ENCODE results near the gene IGSF23.
"Not testable (repeated sequence)": the region's sequence is repeated elsewhere in the genome, so short reads cannot be mapped to it uniquely, and the experiment has no call there.

Gene IGSF23

GRCh38 chr19:44590245-44591059 lies 22.9 kb upstream of the IGSF23 start:
- Histone ChIP-seq H3K9ac (ENCODE audit: low read length) (no peak overlapping the region), H3K36me3 (ENCODE audit: control insufficient read depth, insufficient read depth, low read length, severe bottlenecking) (no peaks in the 10 kb centered on the region), H3K4me1 (ENCODE audit: control insufficient read depth, insufficient read depth, low read length) (peaks cover 14% of the 10 kb centered on the region), H3K4me3 (ENCODE audit: low read length) (no peak overlapping the region), H3K9me3 (ENCODE audit: control insufficient read depth, low read length) (no peaks in the 10 kb centered on the region), H3K27me3 (replicated peaks; ENCODE audit: control insufficient read depth, insufficient read depth, low read length) (peaks cover under 1% of the 10 kb centered on the region)
- no peak for DNase-seq (ENCODE audit: low read depth)

- H3K9me3 ChIP-seq (ENCODE audit: control insufficient read depth, low read length); H3K36me3 ChIP-seq (ENCODE audit: control insufficient read depth, insufficient read depth, low read length, severe bottlenecking); H3K9ac ChIP-seq (ENCODE audit: low read length); H3K27me3 ChIP-seq (replicated peaks; ENCODE audit: control insufficient read depth, insufficient read depth, low read length); H3K4me3 ChIP-seq (ENCODE audit: low read length); DNase-seq (ENCODE audit: low read depth): not testable (repeated sequence)
- H3K4me1 ChIP-seq (ENCODE audit: control insufficient read depth, insufficient read depth, low read length) = peaks cover 14% of the 10 kb centered on the region
Measured at GRCh38 chr19:44591340-44591993, 21.9 kb upstream of the IGSF23 start.

- Histone ChIP-seq H3K9me3 (ENCODE audit: control insufficient read depth, low read length) (no peaks in the 10 kb centered on the region), H3K4me3 (ENCODE audit: low read length) (no peak overlapping the region), H3K27me3 (replicated peaks; ENCODE audit: control insufficient read depth, insufficient read depth, low read length) (peaks cover 11% of the 10 kb centered on the region), H3K9ac (ENCODE audit: low read length) (no peak overlapping the region), H3K4me1 (ENCODE audit: control insufficient read depth, insufficient read depth, low read length) (peaks cover 14% of the 10 kb centered on the region), H3K36me3 (ENCODE audit: control insufficient read depth, insufficient read depth, low read length, severe bottlenecking) (no peaks in the 10 kb centered on the region)
- no peak for DNase-seq (ENCODE audit: low read depth)
Measured at GRCh38 chr19:44592451-44592890, 20.9 kb upstream of the IGSF23 start.

GRCh38 chr19:44593294-44593693 lies 20.1 kb upstream of the IGSF23 start:
- Histone ChIP-seq H3K9ac (ENCODE audit: low read length) (no peak overlapping the region), H3K4me3 (ENCODE audit: low read length) (no peak overlapping the region), H3K4me1 (ENCODE audit: control insufficient read depth, insufficient read depth, low read length) (peaks cover 6% of the 10 kb centered on the region), H3K27me3 (replicated peaks; ENCODE audit: control insufficient read depth, insufficient read depth, low read length) (peaks cover 11% of the 10 kb centered on the region), H3K36me3 (ENCODE audit: control insufficient read depth, insufficient read depth, low read length, severe bottlenecking) (no peaks in the 10 kb centered on the region), H3K9me3 (ENCODE audit: control insufficient read depth, low read length) (peaks cover 3% of the 10 kb centered on the region)
- DNase-seq (ENCODE audit: low read depth) = no peak

GRCh38 chr19:44593866-44594266 lies 19.5 kb upstream of the IGSF23 start:
- H3K9ac ChIP-seq (ENCODE audit: low read length); H3K4me3 ChIP-seq (ENCODE audit: low read length); H3K36me3 ChIP-seq (ENCODE audit: control insufficient read depth, insufficient read depth, low read length, severe bottlenecking); H3K9me3 ChIP-seq (ENCODE audit: control insufficient read depth, low read length); DNase-seq (ENCODE audit: low read depth); H3K4me1 ChIP-seq (ENCODE audit: control insufficient read depth, insufficient read depth, low read length): not testable (repeated sequence)
- peaks cover 14% of the 10 kb centered on the region for H3K27me3 ChIP-seq (replicated peaks; ENCODE audit: control insufficient read depth, insufficient read depth, low read length)

- Histone ChIP-seq H3K4me3 (ENCODE audit: low read length) (no peak overlapping the region), H3K27me3 (replicated peaks; ENCODE audit: control insufficient read depth, insufficient read depth, low read length) (peaks cover 22% of the 10 kb centered on the region), H3K4me1 (ENCODE audit: control insufficient read depth, insufficient read depth, low read length) (no peaks in the 10 kb centered on the region), H3K9me3 (ENCODE audit: control insufficient read depth, low read length) (peaks cover 6% of the 10 kb centered on the region), H3K36me3 (ENCODE audit: control insufficient read depth, insufficient read depth, low read length, severe bottlenecking) (no peaks in the 10 kb centered on the region), H3K9ac (ENCODE audit: low read length) (no peak overlapping the region)
- DNase-seq (ENCODE audit: low read depth) = no peak
Measured at GRCh38 chr19:44596428-44597130, 16.8 kb upstream of the IGSF23 start.

GRCh38 chr19:44597131-44597491 lies 16.3 kb upstream of the IGSF23 start:
- DNase-seq (ENCODE audit: low read depth) = no peak
- no peak overlapping the region for H3K4me3 ChIP-seq (ENCODE audit: low read length)
- no peak overlapping the region for H3K9ac ChIP-seq (ENCODE audit: low read length)
- peaks cover 6% of the 10 kb centered on the region for H3K9me3 ChIP-seq (ENCODE audit: control insufficient read depth, low read length)
- no peaks in the 10 kb centered on the region for H3K36me3 ChIP-seq (ENCODE audit: control insufficient read depth, insufficient read depth, low read length, severe bottlenecking)
- peaks cover 22% of the 10 kb centered on the region for H3K27me3 ChIP-seq (replicated peaks; ENCODE audit: control insufficient read depth, insufficient read depth, low read length)
- no peaks in the 10 kb centered on the region for H3K4me1 ChIP-seq (ENCODE audit: control insufficient read depth, insufficient read depth, low read length)

GRCh38 chr19:44598355-44598754 lies 15.0 kb upstream of the IGSF23 start:
- no peaks in the 10 kb centered on the region for H3K36me3 ChIP-seq (ENCODE audit: control insufficient read depth, insufficient read depth, low read length, severe bottlenecking)
- peaks cover 6% of the 10 kb centered on the region for H3K9me3 ChIP-seq (ENCODE audit: control insufficient read depth, low read length)
- H3K9ac ChIP-seq (ENCODE audit: low read length) = no peak overlapping the region
- no peak overlapping the region for H3K4me3 ChIP-seq (ENCODE audit: low read length)
- no peak for DNase-seq (ENCODE audit: low read depth)
- peaks cover 4% of the 10 kb centered on the region for H3K4me1 ChIP-seq (ENCODE audit: control insufficient read depth, insufficient read depth, low read length)
- peaks cover 22% of the 10 kb centered on the region for H3K27me3 ChIP-seq (replicated peaks; ENCODE audit: control insufficient read depth, insufficient read depth, low read length)

- Histone ChIP-seq H3K36me3 (ENCODE audit: control insufficient read depth, insufficient read depth, low read length, severe bottlenecking) (no peaks in the 10 kb centered on the region), H3K4me1 (ENCODE audit: control insufficient read depth, insufficient read depth, low read length) (peaks cover 7% of the 10 kb centered on the region), H3K27me3 (replicated peaks; ENCODE audit: control insufficient read depth, insufficient read depth, low read length) (peaks cover 22% of the 10 kb centered on the region), H3K9ac (ENCODE audit: low read length) (no peak overlapping the region), H3K9me3 (ENCODE audit: control insufficient read depth, low read length) (peaks cover 6% of the 10 kb centered on the region), H3K4me3 (ENCODE audit: low read length) (no peak overlapping the region)
- no peak for DNase-seq (ENCODE audit: low read depth)
Measured at GRCh38 chr19:44598880-44599279, 14.5 kb upstream of the IGSF23 start.

GRCh38 chr19:44600466-44600865 lies 12.9 kb upstream of the IGSF23 start:
- peaks cover 7% of the 10 kb centered on the region for H3K4me1 ChIP-seq (ENCODE audit: control insufficient read depth, insufficient read depth, low read length)
- peaks cover 6% of the 10 kb centered on the region for H3K9me3 ChIP-seq (ENCODE audit: control insufficient read depth, low read length)
- peaks cover 21% of the 10 kb centered on the region for H3K27me3 ChIP-seq (replicated peaks; ENCODE audit: control insufficient read depth, insufficient read depth, low read length)
- no peak overlapping the region for H3K4me3 ChIP-seq (ENCODE audit: low read length)
- H3K9ac ChIP-seq (ENCODE audit: low read length) = no peak overlapping the region
- DNase-seq (ENCODE audit: low read depth) = peak; percentile 26
- H3K36me3 ChIP-seq (ENCODE audit: control insufficient read depth, insufficient read depth, low read length, severe bottlenecking) = no peaks in the 10 kb centered on the region

GRCh38 chr19:44602081-44602480 lies 11.3 kb upstream of the IGSF23 start:
- H3K4me3 ChIP-seq (ENCODE audit: low read length) = no peak overlapping the region
- H3K9me3 ChIP-seq (ENCODE audit: control insufficient read depth, low read length) = peaks cover 6% of the 10 kb centered on the region
- H3K9ac ChIP-seq (ENCODE audit: low read length) = no peak overlapping the region
- no peak for DNase-seq (ENCODE audit: low read depth)
- peaks cover 10% of the 10 kb centered on the region for H3K27me3 ChIP-seq (replicated peaks; ENCODE audit: control insufficient read depth, insufficient read depth, low read length)
- H3K36me3 ChIP-seq (ENCODE audit: control insufficient read depth, insufficient read depth, low read length, severe bottlenecking) = no peaks in the 10 kb centered on the region
- peaks cover 7% of the 10 kb centered on the region for H3K4me1 ChIP-seq (ENCODE audit: control insufficient read depth, insufficient read depth, low read length)

Measured in adipocyte (in vitro differentiated cells).